GM06990 (cell line): Measurements from ENCODE around the gene UCP3.

Experiments
- DNase-seq: peaks from one replicate; pipeline ENCODE4 v3.0.0-alpha.2; 2011; ENCODE audit not compliant: insufficient read length; ENCODE audit errors: extremely low read depth
- H3K27me3 ChIP-seq: replicated peaks from 2 replicates; pipeline ENCODE4 v1.6.0; 2011; ENCODE audit warnings: low read length; ENCODE audit not compliant: control insufficient read depth, insufficient read depth
- H3K36me3 ChIP-seq: 2 replicates; pipeline ENCODE4 v1.5.1; 2011; ENCODE audit warnings: low read length; ENCODE audit not compliant: control insufficient read depth, insufficient read depth
- H3K4me3 ChIP-seq: replicated peaks from 2 replicates; pipeline ENCODE4 v1.5.1; 2011; ENCODE audit warnings: low read depth, mild to moderate bottlenecking, control low read depth, low read length
- TF ChIP-seq, protein P1 (sequence below): IDR thresholded peaks from 2 replicates; pipeline ENCODE4 v1.5.1; 2011; ENCODE audit warnings: low read length, control low read depth, mild to moderate bottlenecking, inconsistent platforms; ENCODE audit not compliant: insufficient read depth, poor library complexity, severe bottlenecking

UCP3 gene

DNA sequence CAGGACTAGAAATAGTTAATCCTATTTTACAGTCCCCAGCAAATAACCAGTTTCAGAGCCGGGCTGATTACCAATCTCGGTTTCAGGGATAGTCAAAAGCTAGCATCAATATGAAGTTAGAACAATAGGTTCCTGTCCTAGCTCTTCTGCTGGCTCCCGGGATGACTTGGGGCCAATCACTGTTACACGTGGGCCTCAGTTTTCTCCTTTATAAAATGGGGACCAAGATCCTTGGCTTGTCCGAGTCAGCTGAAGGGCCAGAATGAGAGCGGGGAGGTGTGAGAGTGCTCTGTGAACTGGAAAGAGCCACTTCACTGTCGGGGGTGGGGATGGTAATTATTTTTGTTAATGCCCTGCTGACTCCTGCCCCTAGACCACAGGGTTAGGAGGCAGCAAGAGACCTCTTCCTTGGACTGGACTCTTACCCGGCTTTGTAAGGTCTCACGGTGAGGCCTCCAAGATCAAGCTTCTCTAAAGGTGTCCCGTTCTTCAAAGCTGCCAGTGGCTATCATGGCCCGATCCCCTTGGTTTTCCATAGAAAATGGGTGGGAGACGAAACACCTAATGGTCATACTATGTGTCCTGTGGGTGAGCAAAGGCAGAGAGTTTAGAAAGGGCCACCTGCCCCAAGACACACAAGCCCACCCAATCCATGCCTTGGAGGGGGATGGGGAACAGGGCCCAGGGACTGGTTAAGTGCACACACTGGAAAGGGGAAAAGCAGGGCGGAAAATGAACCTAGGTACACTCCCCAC lies 27.7 kb downstream of the UCP3 start:
- H3K4me3 ChIP-seq, result peak overlapping the region; percentile 94
- no peak for DNase-seq
- H3K27me3 ChIP-seq, result no peaks in the 10 kb centered on the region
- peaks cover 27% of the 10 kb centered on the region for H3K36me3 ChIP-seq
- TF ChIP-seq, protein P1, sequence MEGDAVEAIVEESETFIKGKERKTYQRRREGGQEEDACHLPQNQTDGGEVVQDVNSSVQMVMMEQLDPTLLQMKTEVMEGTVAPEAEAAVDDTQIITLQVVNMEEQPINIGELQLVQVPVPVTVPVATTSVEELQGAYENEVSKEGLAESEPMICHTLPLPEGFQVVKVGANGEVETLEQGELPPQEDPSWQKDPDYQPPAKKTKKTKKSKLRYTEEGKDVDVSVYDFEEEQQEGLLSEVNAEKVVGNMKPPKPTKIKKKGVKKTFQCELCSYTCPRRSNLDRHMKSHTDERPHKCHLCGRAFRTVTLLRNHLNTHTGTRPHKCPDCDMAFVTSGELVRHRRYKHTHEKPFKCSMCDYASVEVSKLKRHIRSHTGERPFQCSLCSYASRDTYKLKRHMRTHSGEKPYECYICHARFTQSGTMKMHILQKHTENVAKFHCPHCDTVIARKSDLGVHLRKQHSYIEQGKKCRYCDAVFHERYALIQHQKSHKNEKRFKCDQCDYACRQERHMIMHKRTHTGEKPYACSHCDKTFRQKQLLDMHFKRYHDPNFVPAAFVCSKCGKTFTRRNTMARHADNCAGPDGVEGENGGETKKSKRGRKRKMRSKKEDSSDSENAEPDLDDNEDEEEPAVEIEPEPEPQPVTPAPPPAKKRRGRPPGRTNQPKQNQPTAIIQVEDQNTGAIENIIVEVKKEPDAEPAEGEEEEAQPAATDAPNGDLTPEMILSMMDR, result no peak

DNA sequence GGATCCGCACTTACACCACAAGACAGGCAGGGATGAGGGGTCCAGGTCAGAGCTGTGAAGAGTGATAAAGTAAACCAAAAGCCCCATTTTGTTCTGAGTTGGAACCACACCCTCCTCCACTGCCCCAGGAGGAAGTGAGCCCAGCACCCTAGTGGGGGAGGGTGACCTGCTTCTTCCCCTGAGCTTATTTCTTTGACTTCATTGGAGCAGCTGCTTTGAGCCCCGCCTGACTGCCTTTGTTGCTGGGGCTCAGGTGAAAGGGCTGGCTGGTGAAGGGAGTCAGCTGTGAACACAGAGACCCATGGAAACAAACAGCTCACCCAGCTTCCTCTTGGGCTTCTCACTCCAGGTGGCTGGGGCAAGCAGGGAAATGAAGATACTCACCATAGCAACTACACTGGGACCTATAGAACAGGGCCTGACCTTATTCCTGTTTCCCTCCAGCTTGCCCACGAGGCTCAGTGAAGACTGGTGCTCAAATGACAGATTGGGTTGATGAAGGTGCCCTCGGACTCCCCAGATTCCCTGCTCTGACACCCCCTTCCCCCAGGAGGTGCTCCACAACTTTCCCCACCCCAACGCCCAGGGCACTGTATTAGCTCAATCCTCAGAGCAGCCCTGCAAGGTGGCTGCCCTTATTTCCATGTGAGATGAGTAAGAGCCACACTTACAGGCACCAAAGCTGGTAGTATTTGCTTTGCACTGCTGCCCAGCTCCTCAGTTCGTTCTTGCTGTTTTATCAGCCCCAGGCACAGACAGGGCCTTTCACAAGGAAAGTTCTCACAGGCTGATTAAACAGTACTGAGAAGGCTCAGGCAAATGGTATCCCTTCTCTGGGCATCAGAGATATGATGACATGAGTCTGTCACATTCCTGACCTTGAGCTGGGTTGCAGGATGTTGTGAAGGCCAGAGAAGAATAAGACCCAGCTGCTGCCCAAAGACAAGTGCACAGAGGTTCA lies 28.6 kb downstream of the UCP3 start:
- Histone ChIP-seq H3K36me3 (peaks cover 34% of the 10 kb centered on the region), H3K27me3 (no peaks in the 10 kb centered on the region), H3K4me3 (peak overlapping the region; percentile 94)
- TF ChIP-seq, protein P1, result no peak
- DNase-seq, result peak; percentile 87

- TF ChIP-seq, protein P1, result no peak
- DNase-seq, result no peak
- H3K36me3 ChIP-seq, result peaks cover 42% of the 10 kb centered on the region
- no peak overlapping the region for H3K4me3 ChIP-seq
- no peaks in the 10 kb centered on the region for H3K27me3 ChIP-seq
Measured at GRCh38 chr11:73978576-73979086, 30.3 kb downstream of the UCP3 start.

GRCh38 chr11:73977856-73978519 lies 30.9 kb downstream of the UCP3 start:
- Histone ChIP-seq H3K36me3 (peaks cover 42% of the 10 kb centered on the region), H3K27me3 (no peaks in the 10 kb centered on the region), H3K4me3 (no peak overlapping the region)
- TF ChIP-seq, protein P1, result no peak
- DNase-seq, result no peak

DNA sequence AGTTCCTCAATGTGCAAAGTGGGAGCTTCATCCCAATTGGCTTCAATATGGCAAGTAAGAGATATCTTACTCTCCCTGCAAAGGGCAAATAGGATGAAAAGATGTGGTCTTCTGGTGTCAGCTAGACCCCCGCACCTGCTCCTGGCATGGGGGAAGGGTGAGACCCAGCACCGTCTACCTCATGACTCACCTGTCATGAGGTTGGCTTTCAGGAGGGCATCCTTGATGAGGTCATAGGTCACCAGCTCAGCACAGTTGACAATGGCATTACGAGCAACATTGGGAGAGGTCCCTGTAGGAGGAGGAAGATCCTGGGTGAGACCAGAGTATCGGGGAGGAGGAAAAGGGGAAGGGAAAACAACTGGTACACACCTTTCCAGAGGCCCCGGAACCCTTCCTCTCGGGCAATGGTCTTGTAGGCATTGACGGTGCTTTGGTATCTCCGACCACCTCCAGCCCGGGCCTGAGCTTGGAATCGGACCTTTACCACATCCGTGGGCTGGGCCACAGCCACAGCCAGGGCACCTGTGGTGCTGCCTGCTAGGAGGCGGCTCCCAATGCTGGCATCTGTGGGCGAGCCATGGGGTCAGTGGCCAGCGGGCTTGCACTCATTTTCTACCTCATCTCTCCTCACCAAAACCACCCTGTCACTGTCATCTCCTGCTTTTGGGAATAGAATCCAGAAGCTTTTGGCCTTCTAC lies 32.3 kb downstream of the UCP3 start:
- Histone ChIP-seq H3K27me3 (no peaks in the 10 kb centered on the region), H3K36me3 (peaks cover 42% of the 10 kb centered on the region), H3K4me3 (no peak overlapping the region)
- DNase-seq, result no peak
- TF ChIP-seq, protein P1, result no peak
